ENCODE data around the gene DAB2IP.

Gene DAB2IP

DNA sequence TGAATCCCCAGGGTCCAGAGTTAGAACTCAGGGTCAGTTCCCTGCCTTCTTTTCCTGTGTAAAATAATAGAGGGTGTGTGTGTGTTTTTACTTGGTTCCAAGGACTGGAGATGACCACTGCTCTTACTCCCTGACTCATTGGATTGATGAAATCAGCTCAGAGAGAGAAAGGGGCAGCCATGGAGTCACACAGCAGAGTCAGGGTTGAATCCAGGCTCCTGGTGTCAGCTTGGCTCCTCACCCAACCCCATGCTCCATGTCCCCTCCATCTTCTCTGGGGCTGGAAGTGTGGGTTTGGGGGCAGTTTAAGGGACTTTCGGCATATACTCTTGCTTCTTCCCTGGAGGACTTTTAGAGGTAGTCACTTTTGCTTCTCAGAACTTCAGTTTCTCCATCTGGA is 21.6 kb downstream of the DAB2IP start:
- H3K27ac Mint-ChIP-seq = no peak overlapping the region
- H3K36me3 Mint-ChIP-seq = no peaks in the 10 kb centered on the region
- CTCF ChIA-PET = no interaction called here
- DNase-seq = no peak
- no peak overlapping the region for H3K4me3 Mint-ChIP-seq
- H3K4me1 Mint-ChIP-seq = no peaks in the 10 kb centered on the region
- peaks cover 8% of the 10 kb centered on the region for H3K27me3 Mint-ChIP-seq
- no peaks in the 10 kb centered on the region for H3K9me3 Mint-ChIP-seq

DNA sequence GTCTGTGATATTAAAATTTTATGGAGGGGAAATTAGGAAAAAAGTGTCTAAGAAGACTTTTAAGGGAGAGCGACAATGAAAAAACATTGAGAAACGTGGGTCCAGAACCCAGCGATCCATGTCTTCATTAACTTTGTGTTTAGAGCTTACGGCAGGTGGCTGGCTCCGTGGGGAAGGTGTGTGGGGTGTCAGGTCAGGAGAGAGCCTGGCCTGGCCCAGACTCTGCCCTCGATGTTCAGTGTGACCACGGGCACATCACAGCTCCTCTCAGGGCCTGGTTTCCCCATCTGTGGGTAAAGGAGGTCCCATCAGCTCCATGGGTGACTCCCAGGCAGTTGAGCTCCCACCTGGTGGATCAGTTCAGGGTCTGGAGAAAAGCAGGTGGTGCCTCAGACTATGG is 22.1 kb downstream of the DAB2IP start:
- Mint-ChIP-seq H3K9me3 (no peaks in the 10 kb centered on the region), H3K4me3 (no peak overlapping the region), H3K27me3 (peaks cover 8% of the 10 kb centered on the region), H3K4me1 (no peaks in the 10 kb centered on the region), H3K36me3 (no peaks in the 10 kb centered on the region), H3K27ac (no peak overlapping the region)
- DNase-seq = no peak
- CTCF ChIA-PET = interaction anchor here (1.0 kb wide), 1 partner anchor 20 kb away, joined by 3 read pairs; no protein-coding TSS in a partner anchor

DNA sequence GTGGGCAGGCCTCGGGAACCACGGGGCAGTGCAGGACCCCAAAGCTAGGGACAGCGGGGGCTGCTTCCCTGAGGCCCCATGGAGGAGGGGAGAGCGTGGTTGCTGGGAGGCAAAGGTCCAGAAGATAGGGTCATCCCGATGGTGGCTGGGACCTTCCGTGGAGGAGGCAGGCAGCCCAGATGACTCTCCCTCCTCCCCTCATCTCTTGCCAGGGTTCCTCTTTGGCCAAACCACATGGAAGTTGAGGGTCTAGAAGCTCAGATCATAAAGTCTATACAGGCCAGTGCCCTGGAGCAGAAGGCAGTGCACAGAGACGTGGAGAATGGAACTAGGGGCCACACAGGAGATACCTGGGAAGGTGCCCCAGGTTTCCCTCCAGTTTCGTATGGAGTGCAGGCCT is 22.6 kb downstream of the DAB2IP start:
- Mint-ChIP-seq H3K27me3 (peaks cover 8% of the 10 kb centered on the region), H3K36me3 (no peaks in the 10 kb centered on the region), H3K4me3 (no peak overlapping the region), H3K27ac (no peak overlapping the region), H3K9me3 (no peaks in the 10 kb centered on the region), H3K4me1 (no peaks in the 10 kb centered on the region)
- CTCF ChIA-PET = interaction anchor here (0.6 to 1.0 kb wide), 2 partner anchors 20 to 127 kb away, joined by 3 to 4 read pairs; no protein-coding TSS in a partner anchor
- DNase-seq = no peak

DNA sequence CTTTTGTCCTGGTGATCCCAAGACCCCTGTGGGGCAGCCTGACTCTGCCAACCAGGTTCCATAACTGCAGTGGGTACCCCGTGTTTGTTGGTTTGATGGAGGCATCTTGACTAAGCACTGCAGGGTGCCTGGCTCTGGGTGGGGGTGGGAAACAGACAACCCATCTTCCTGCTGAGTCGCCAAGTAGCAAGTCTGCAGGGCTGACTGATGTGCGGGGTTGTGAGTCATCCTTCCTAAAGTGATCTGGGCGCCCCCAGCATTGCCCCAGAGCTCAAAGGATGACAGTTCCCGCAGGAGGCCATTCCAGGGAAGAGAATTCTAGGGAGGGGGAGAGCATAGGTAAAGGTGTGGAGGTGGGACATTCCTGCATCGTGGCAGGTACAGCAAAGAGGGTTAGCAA is 23.5 kb downstream of the DAB2IP start:
- H3K9me3 Mint-ChIP-seq = no peaks in the 10 kb centered on the region
- H3K4me1 Mint-ChIP-seq = no peaks in the 10 kb centered on the region
- no peak overlapping the region for H3K27ac Mint-ChIP-seq
- CTCF ChIA-PET = no interaction called here
- no peaks in the 10 kb centered on the region for H3K36me3 Mint-ChIP-seq
- H3K27me3 Mint-ChIP-seq = peaks cover 13% of the 10 kb centered on the region
- DNase-seq = no peak
- no peak overlapping the region for H3K4me3 Mint-ChIP-seq

DNA sequence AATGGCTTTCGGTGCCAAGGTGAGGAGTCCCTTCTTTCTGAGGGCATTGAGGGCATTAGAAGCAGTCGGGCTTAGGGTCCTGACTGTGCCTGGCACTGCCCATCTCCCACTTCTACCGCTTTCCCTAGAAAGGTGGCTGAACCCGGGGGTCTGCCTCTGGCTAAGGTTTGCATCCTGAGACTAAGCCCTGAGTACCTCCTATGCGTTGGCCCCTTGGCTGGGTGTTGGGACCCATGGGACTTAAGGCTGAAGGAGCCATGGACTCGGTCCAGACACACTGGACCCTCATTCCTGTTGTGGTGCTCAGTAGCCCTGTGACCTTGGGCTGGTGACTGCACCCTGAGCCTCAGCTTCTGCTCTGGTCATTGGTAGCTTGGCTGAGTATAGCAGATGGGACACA is 23.9 kb downstream of the DAB2IP start:
- DNase-seq = no peak
- Mint-ChIP-seq H3K27me3 (peaks cover 13% of the 10 kb centered on the region), H3K36me3 (no peaks in the 10 kb centered on the region), H3K4me3 (no peak overlapping the region), H3K27ac (no peak overlapping the region), H3K9me3 (no peaks in the 10 kb centered on the region), H3K4me1 (no peaks in the 10 kb centered on the region)
- CTCF ChIA-PET = no interaction called here

DNA sequence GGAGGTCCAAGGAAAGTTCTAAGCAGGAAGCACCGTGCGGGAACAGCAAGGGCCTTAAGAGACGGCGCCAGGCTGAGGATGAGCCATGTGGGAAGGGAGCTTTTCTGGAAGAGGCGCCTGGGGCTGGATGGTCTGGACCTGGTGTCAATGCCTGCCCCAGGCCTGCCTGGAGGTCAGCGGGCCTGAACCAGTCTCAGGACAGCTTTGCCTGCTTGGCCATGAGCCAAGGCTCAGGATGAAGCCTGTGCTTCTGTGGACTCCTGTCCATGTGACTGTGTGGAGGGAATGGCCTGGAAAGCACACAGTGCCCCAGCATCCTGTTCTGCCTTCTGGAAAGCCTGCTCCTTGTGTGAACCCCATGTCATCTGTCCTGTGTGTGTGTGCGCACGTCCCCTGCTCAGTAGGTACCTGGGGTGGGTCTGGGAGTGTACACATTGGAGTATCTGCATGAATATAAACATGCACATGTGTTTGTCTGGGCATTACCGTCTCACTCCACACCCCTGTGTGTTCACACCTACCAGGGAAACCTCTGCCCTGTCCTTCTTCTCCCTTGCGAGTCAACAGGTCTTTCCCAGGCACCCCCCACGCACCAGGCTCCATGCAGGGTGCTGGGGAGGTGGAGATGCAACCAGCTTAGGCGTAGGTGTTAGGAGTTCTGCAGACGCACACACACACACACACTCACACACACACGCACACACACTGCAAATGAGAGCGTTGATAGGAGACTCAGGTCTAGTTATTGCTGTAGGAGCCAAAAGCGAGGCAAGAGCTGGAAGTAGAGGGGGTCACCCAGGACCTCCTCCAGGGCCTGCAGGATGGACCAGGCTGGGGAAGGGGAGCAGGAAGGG is 24.8 kb downstream of the DAB2IP start:
- Mint-ChIP-seq H3K4me3 (no peak overlapping the region), H3K27me3 (peaks cover 11% of the 10 kb centered on the region), H3K27ac (no peak overlapping the region), H3K9me3 (no peaks in the 10 kb centered on the region), H3K4me1 (no peaks in the 10 kb centered on the region), H3K36me3 (no peaks in the 10 kb centered on the region)
- no peak for DNase-seq
- CTCF ChIA-PET = no interaction called here

DNA sequence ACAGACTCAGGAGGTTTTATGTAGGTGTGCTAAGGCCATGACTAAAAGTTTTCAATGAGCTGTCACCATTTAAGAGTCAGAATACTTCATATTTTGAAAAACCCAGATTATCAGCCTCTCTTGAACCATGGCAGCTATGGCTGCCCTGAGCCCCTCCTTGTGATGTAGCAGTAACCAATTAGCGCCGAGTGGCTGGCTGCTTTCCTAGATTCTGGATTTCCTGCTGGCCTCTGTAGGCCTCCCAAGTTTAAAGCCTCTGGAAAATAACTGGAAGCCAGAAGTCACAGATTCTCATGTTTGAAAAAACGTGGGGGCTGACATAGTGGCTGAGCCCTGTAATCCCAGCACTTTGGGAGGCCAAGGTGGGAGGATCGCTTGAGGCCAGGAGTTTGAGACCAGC is 25.5 kb downstream of the DAB2IP start:
- H3K27me3 Mint-ChIP-seq = peaks cover 13% of the 10 kb centered on the region
- no peaks in the 10 kb centered on the region for H3K4me1 Mint-ChIP-seq
- H3K9me3 Mint-ChIP-seq = no peaks in the 10 kb centered on the region
- no peak overlapping the region for H3K27ac Mint-ChIP-seq
- H3K36me3 Mint-ChIP-seq = no peaks in the 10 kb centered on the region
- no peak for DNase-seq
- no peak overlapping the region for H3K4me3 Mint-ChIP-seq
- CTCF ChIA-PET = interaction anchor here (10.6 kb wide), 1 partner anchor 129 kb away, joined by 89 read pairs; no protein-coding TSS in a partner anchor

DNA sequence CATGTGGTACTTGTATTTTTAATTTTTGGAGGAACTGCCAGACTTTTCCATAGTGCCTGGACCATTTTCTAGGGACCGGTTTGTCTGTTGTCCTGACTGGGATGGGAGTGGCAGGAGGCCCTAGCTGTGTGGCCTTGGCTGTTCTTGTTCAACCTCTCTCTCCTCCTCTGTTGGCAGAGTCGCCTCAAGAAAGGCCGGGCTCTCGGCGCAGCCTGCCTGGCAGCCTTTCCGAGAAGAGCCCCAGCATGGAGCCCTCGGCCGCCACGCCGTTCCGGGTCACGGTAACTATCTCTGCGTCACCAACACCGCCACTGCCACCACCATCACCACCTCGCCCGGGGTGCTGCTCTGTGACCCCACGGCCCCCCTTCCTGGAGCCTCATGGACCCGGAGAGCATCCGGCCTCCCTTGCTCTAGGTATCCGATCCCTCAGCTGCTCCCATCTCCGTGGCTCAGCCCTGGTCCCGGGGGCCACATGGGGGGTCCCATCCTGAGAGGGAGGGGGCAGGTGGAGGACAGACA is 27.1 kb downstream of the DAB2IP start:
- H3K27ac Mint-ChIP-seq = no peak overlapping the region
- CTCF ChIA-PET = interaction anchor here (0.6 to 10.6 kb wide), 2 partner anchors 123 to 131 kb away, joined by 3 to 89 read pairs; no protein-coding TSS in a partner anchor
- no peaks in the 10 kb centered on the region for H3K4me1 Mint-ChIP-seq
- no peaks in the 10 kb centered on the region for H3K36me3 Mint-ChIP-seq
- no peaks in the 10 kb centered on the region for H3K9me3 Mint-ChIP-seq
- no peak for DNase-seq
- H3K4me3 Mint-ChIP-seq = no peak overlapping the region
- peaks cover 27% of the 10 kb centered on the region for H3K27me3 Mint-ChIP-seq

DNA sequence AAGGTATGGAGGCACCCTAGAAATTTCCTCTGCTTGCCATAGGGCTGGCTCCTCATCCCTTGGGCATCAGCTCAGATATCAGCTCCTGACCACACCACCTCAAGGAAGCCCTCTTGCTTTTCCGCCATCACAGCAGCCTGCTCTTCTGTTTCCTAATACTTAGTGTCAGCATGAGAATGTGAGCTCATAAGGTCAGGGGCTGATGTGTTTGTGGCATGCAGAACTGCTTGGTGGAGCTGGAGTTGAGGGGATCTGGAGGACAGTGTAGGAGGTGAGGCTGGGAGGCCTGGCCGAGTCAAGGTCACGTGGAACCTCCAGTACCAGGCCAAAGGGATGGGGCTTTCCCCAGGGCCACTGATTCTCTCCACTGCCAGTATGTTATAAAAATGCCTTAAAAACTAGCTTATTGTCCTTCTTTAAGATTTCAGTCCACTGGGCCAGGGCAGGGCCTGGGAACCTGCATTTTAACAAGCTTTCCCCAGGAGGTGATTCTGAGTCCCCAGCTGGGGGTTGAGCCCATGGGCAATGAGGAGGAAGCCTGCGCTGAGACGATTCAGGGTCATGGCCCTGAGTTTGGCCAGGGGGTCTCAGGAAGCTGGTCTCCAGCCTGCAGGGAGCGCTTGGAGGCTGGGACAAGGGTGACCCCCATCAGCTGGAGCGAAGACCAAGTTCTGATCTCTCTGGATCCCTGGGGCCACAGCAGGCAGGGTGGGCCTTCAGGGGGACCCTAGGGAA is 28.6 kb downstream of the DAB2IP start:
- Mint-ChIP-seq H3K27ac (no peak overlapping the region), H3K9me3 (no peaks in the 10 kb centered on the region), H3K27me3 (peaks cover 37% of the 10 kb centered on the region), H3K36me3 (no peaks in the 10 kb centered on the region), H3K4me3 (no peak overlapping the region), H3K4me1 (no peaks in the 10 kb centered on the region)
- no peak for DNase-seq
- CTCF ChIA-PET = interaction anchor here (10.6 kb wide), 1 partner anchor 132 kb away, joined by 89 read pairs; no protein-coding TSS in a partner anchor

DNA sequence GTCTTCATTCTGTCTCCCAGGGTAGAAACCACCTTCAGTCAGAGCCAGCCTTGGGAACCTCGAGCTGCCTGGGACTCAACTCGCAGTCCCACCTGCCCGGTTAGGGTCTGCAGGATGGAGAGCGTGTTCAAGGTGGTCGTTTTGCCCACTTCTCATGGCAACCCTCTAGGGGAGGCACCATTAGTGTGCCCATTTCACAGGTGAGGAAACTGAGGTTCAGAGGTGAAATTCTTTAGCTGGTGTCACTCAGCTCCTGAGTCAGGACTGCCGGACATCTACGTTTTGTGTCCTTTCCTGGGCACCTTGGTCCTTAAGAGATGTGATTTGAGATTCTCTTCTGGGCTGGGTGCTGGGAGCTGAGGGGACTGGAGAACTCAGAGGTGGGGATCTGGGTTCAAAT is 30.0 kb downstream of the DAB2IP start:
- Mint-ChIP-seq H3K9me3 (no peaks in the 10 kb centered on the region), H3K4me3 (no peak overlapping the region), H3K36me3 (no peaks in the 10 kb centered on the region), H3K27me3 (peaks cover 32% of the 10 kb centered on the region), H3K27ac (no peak overlapping the region), H3K4me1 (no peaks in the 10 kb centered on the region)
- CTCF ChIA-PET = interaction anchor here (0.8 to 10.6 kb wide), 2 partner anchors 133 to 183 kb away, joined by 3 to 89 read pairs; no protein-coding TSS in a partner anchor
- DNase-seq = no peak

DNA sequence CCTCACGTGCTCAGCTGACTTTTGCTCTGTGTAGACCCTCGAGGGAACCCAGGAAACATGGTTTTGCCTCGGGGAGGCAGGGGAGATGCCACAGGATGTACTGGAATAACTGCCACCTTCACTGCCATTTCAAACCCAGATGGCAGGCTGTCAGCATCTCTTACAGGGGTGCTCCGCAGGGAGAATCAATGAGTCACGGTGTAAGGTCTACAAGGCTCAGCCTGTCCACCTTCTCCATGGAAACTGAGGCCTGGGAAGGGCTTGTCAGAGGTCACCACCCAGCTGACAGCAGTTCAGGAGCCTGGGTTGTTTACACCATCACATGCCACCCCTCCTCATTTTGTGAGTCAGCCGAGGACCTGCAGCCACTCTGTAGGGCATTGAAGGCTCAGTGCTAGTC is 30.8 kb downstream of the DAB2IP start:
- H3K27me3 Mint-ChIP-seq = peaks cover 40% of the 10 kb centered on the region
- H3K36me3 Mint-ChIP-seq = no peaks in the 10 kb centered on the region
- CTCF ChIA-PET = interaction anchor here (1.3 to 10.6 kb wide), 2 partner anchors 134 to 315 kb away, joined by 3 to 89 read pairs; no protein-coding TSS in a partner anchor
- H3K4me1 Mint-ChIP-seq = no peaks in the 10 kb centered on the region
- no peak for DNase-seq
- no peaks in the 10 kb centered on the region for H3K9me3 Mint-ChIP-seq
- no peak overlapping the region for H3K4me3 Mint-ChIP-seq
- H3K27ac Mint-ChIP-seq = no peak overlapping the region

DNA sequence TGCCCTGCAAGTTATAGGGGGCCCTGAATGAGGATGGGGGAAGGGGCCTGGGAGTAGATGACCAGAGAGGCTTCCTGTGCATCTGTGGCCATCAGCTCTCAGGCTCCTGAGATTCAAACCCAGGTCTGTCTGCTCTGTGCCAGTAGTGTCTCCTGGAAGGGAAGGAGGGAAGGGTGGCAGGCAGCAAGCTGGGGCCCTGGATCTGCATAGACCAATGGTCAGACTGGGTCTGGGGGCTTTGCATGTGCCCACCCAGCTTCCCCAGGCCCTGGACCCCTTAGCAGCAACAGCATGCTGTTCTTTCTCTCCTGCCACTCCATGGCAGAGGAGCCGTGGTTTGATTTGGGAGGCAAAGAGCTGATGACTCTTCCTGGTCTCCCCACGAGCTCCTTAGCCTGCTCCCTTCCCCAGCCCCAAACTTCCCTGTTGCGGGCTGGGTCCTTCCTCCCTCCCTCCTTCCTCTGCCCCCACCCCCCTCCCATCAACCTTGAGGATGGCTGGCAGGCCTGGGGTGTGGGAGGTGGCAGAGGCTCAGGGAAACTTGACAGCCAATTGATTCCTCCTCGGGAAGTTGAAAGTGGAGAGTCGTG is 31.6 kb downstream of the DAB2IP start:
- H3K4me1 Mint-ChIP-seq = no peaks in the 10 kb centered on the region
- H3K27me3 Mint-ChIP-seq = peaks cover 40% of the 10 kb centered on the region
- DNase-seq = no peak
- no peaks in the 10 kb centered on the region for H3K36me3 Mint-ChIP-seq
- CTCF ChIA-PET = interaction anchor here (0.6 to 10.6 kb wide), 5 partner anchors 23 to 314 kb away, joined by 3 to 89 read pairs (median 6); no protein-coding TSS in a partner anchor
- H3K4me3 Mint-ChIP-seq = no peak overlapping the region
- H3K27ac Mint-ChIP-seq = no peak overlapping the region
- no peaks in the 10 kb centered on the region for H3K9me3 Mint-ChIP-seq

DNA sequence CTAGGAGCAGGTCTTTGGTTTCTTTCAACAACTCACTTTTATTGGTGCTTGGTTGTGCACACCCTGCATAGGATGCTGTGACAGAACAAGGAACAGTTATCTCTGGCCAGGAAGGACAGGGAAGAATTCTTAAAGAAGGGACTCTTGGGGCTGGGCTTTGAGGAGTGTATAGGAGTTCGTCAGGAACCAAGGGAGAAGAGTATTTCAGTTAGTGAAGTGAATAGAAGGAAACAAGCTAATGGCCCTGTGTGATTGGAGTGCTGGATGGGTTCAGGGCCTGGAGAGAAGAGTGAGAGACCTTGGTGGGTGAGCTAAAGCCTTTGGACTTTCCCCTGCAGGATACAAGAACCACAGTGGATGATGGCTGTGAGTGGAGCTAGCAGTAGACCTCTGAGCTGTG is 32.2 kb downstream of the DAB2IP start:
- no peaks in the 10 kb centered on the region for H3K36me3 Mint-ChIP-seq
- peaks cover 43% of the 10 kb centered on the region for H3K27me3 Mint-ChIP-seq
- no peaks in the 10 kb centered on the region for H3K4me1 Mint-ChIP-seq
- CTCF ChIA-PET = interaction anchor here (0.6 to 10.6 kb wide), 17 partner anchors 9 to 314 kb away, joined by 3 to 89 read pairs (median 4); no protein-coding TSS in a partner anchor
- DNase-seq = no peak
- H3K9me3 Mint-ChIP-seq = no peaks in the 10 kb centered on the region
- H3K4me3 Mint-ChIP-seq = no peak overlapping the region
- no peak overlapping the region for H3K27ac Mint-ChIP-seq

Data from activated naive CD4-positive, alpha-beta T cell treated with anti-CD3 and anti-CD28 coated beads, Interleukin-2, amount 10 ng/mL, durations not matched to agents 7 days and 5 days (primary cell).